Lower leg skin (tissue), 4 donors: ENCODE results near the gene TGFBRAP1. TPM values are rescaled to one million over a fixed set of nuclear protein-coding genes. Genes with fewer than 3 reads are reported as not detected.

ENCODE experiments used
- DNase-seq, 2 donors: peaks; one replicate each; pipeline ENCODE4 v3.0.0-alpha.2; 2019; ENCODE audit warnings: low spot score in 2 of 2
- H3K4me3 ChIP-seq: fragments of 200-600 bp; sonication (generic); 2 replicates; pipeline ENCODE4 v1.5.1; 2017; ENCODE audit warnings: mild to moderate bottlenecking, low read depth; ENCODE audit not compliant: poor library complexity, severe bottlenecking
- CTCF ChIP-seq, 3 donors: fragments of 450-650 bp; IDR thresholded peaks; one replicate each; pipeline ENCODE4 v1.5.1; 2016; ENCODE audit warnings: antibody characterized with exemption in 3 of 3, mild to moderate bottlenecking in 3 of 3, moderate library complexity in 2 of 3
- POLR2A ChIP-seq, 2 donors: fragments of 450-650 bp; IDR thresholded peaks; one replicate each; pipeline ENCODE4 v1.6.1; 2016 to 2017; ENCODE audit warnings: antibody characterized with exemption in 2 of 2, mild to moderate bottlenecking in 1 of 2, moderate library complexity in 1 of 2
- WGBS, 2 donors: methylation state at CpG; one replicate each; pipeline ENCODE4 v1.1.5; 2018; 5-methylcytosine and 5-hydroxymethylcytosine counted together
- intact Hi-C: fragments of 100-400 bp; cut with DNase I; formaldehyde crosslinking; loops from one replicate; pipeline ENCODE4 v1.15.0; 2023; ENCODE audit warnings: low total_unique reads
- total RNA-seq, 4 donors: library from RNA; depleted of rRNA; stranded (reverse); fragments of >200 nt; gene quantifications; one replicate each; pipeline ENCODE4 v1.1.0, GENCODE V29; 2016

The TGFBRAP1 gene
- total RNA-seq, 4 donors from 2014 or later: 30.2 to 35.2 (median 34.4) TPM

- TF ChIP-seq CTCF (IDR thresholded peaks at IDR 0.05) (no peak), POLR2A (IDR thresholded peaks at IDR 0.05) (no peak)
- intact Hi-C loops: no loop called here
- WGBS, 2 donors: 65 to 68% methylated on average over 3 of the region's 3 CpGs
- DNase-seq: no peak
- no peak overlapping the region for H3K4me3 ChIP-seq
Observed at GRCh38 chr2:105244451-105244850, 85.1 kb downstream of the TGFBRAP1 start.

GRCh38 chr2:105243961-105244360 lies 85.6 kb downstream of the TGFBRAP1 start:
- 59 to 60% methylated on average over 5 of the region's 5 CpGs for WGBS, 2 donors
- intact Hi-C loops: no loop called here
- no peak for TF ChIP-seq POLR2A (IDR thresholded peaks at IDR 0.05)
- no peak for TF ChIP-seq CTCF (IDR thresholded peaks at IDR 0.05)
- peak in 1 of 2 donors; percentile 53 for DNase-seq
- no peak overlapping the region for H3K4me3 ChIP-seq

- peak in 1 of 2 donors; percentile 66 for DNase-seq
- no peak for TF ChIP-seq CTCF (IDR thresholded peaks at IDR 0.05)
- TF ChIP-seq POLR2A (IDR thresholded peaks at IDR 0.05): no peak
- intact Hi-C loops: no loop called here
- H3K4me3 ChIP-seq: no peak overlapping the region
- WGBS, 2 donors: 96 to 97% methylated on average over 47 to 50 of the region's 50 CpGs
Observed at GRCh38 chr2:105242286-105242993, 87.1 kb downstream of the TGFBRAP1 start.

GRCh38 chr2:105241443-105241842 lies 88.1 kb downstream of the TGFBRAP1 start, which contains the start of gene GPR45:
Gene GPR45, plus strand, starts transcription at chr2:105241743. Its CDS starts 116 bp downstream, at chr2:105241859.
- TF ChIP-seq POLR2A (IDR thresholded peaks at IDR 0.05) (no peak), CTCF (IDR thresholded peaks at IDR 0.05) (no peak)
- no peak for DNase-seq
- no peak within 1 kb of the TSS for H3K4me3 ChIP-seq
- intact Hi-C loops: no loop called here
- 88 to 91% methylated on average over 10 of the region's 10 CpGs for WGBS, 2 donors

- 84 to 94% methylated on average over 2 of the region's 2 CpGs for WGBS, 2 donors
- DNase-seq: no peak
- TF ChIP-seq POLR2A (IDR thresholded peaks at IDR 0.05) (no peak), CTCF (IDR thresholded peaks at IDR 0.05) (no peak)
- intact Hi-C loops: loop anchor here (5.0 kb wide), 1 partner anchor 123 kb away; no protein-coding TSS in a partner anchor
- H3K4me3 ChIP-seq: no peak overlapping the region
Observed at GRCh38 chr2:105239924-105240323, 89.6 kb downstream of the TGFBRAP1 start.
